Activated T-cell treated with anti-CD3 and anti-CD28 coated beads, Interleukin-2, amount 50 U/mL, for 72 hours (primary cell): Measurements from ENCODE around the gene CD320. TPM values are rescaled to one million over a fixed set of nuclear protein-coding genes. Genes with fewer than 3 reads are reported as not detected.
"Not testable (repeated sequence)": the region's sequence is repeated elsewhere in the genome, so short reads cannot be mapped to it uniquely, and the experiment has no call there.

Experiments used
- ATAC-seq, 2 donors: fragments of 150-1000 bp; cut with Tn5 transposase; replicated peaks in 1 of 2; 2 replicates each; pipeline ENCODE4 v1.10.0; 2021; ENCODE audit warnings: moderate library complexity in 2 of 2, mild to moderate bottlenecking in 1 of 2
- DNase-seq, 2 donors: peaks; one replicate each; pipeline ENCODE4 v3.0.0; 2021 to 2022; ENCODE audit warnings: mixed read lengths in 1 of 2
- H3K27ac Mint-ChIP-seq: one replicate; pipeline ENCODE4 v1.8.0; 2022; ENCODE audit warnings: mild to moderate bottlenecking, moderate library complexity, mixed read lengths
- H3K27me3 Mint-ChIP-seq: one replicate; pipeline ENCODE4 v1.8.0; 2022; ENCODE audit warnings: low read depth, mixed read lengths
- H3K36me3 Mint-ChIP-seq, 2 donors: one replicate each; pipeline ENCODE4 v1.8.0; 2022; ENCODE audit warnings: mixed read lengths in 2 of 2, mild to moderate bottlenecking in 1 of 2; ENCODE audit not compliant: insufficient read depth in 2 of 2
- H3K4me1 Mint-ChIP-seq: one replicate; pipeline ENCODE4 v1.8.0; 2022; ENCODE audit warnings: low read depth, mixed read lengths
- H3K4me3 Mint-ChIP-seq, 2 donors: one replicate each; pipeline ENCODE4 v1.8.0; 2022; ENCODE audit warnings: mild to moderate bottlenecking in 2 of 2, mixed read lengths in 2 of 2, moderate library complexity in 2 of 2
- H3K9me3 Mint-ChIP-seq, 2 donors: one replicate each; pipeline ENCODE4 v1.8.0; 2022; ENCODE audit warnings: mixed read lengths in 2 of 2
- total RNA-seq, 2 donors: library from RNA; stranded (reverse); gene quantifications; one replicate each; pipeline ENCODE4 v1.2.3, GENCODE V29; 2022

The CD320 gene
- total RNA-seq, 2 donors from 2014 or later = 32.0 to 38.9 TPM

GRCh38 chr19:8324186-8325050 is 16.3 kb upstream of the CD320 start:
- Mint-ChIP-seq H3K4me3 (no peak overlapping the region), H3K27ac (no peak overlapping the region), H3K4me1 (peaks cover 25% of the 10 kb centered on the region), H3K36me3 (peaks cover 7 to 16% of the 10 kb centered on the region in 2 donors), H3K27me3 (no peaks in the 10 kb centered on the region), H3K9me3 (no peaks in the 10 kb centered on the region)
- no peak for ATAC-seq
- DNase-seq = no peak

GRCh38 chr19:8323781-8324185 is 15.6 kb upstream of the CD320 start:
- Mint-ChIP-seq H3K27me3 (no peaks in the 10 kb centered on the region), H3K4me3 (peak overlapping the region; percentile 98 to 100), H3K27ac (no peak overlapping the region), H3K9me3 (no peaks in the 10 kb centered on the region), H3K4me1 (peaks cover 26% of the 10 kb centered on the region), H3K36me3 (peaks cover 7 to 16% of the 10 kb centered on the region in 2 donors)
- DNase-seq (no peak), ATAC-seq (no peak)

- H3K36me3 Mint-ChIP-seq = peaks cover 7 to 16% of the 10 kb centered on the region in 2 donors
- H3K27ac Mint-ChIP-seq = peak overlapping the region; percentile 98
- peak overlapping the region; percentile 98 to 100 for H3K4me3 Mint-ChIP-seq
These were observed 14.5 kb upstream of the CD320 start for GRCh38 chr19:8322638-8322997.

GRCh38 chr19:8321986-8322637 is 14.0 kb upstream of the CD320 start:
- H3K27me3 Mint-ChIP-seq = no peaks in the 10 kb centered on the region
- no peaks in the 10 kb centered on the region for H3K9me3 Mint-ChIP-seq
- ATAC-seq (no peak), DNase-seq (no peak)
- peak overlapping the region; percentile 98 for H3K27ac Mint-ChIP-seq
- H3K36me3 Mint-ChIP-seq = peaks cover 7 to 16% of the 10 kb centered on the region in 2 donors
- peak overlapping the region; percentile 98 to 100 for H3K4me3 Mint-ChIP-seq
- H3K4me1 Mint-ChIP-seq = peaks cover 26% of the 10 kb centered on the region

More at GRCh38 chr19:8322638-8322997, 14.5 kb upstream of the CD320 start:
- DNase-seq (no peak), ATAC-seq (no peak)
- no peaks in the 10 kb centered on the region for H3K27me3 Mint-ChIP-seq
- H3K9me3 Mint-ChIP-seq = no peaks in the 10 kb centered on the region
- H3K4me1 Mint-ChIP-seq = peaks cover 26% of the 10 kb centered on the region

GRCh38 chr19:8321067-8321985 is 13.2 kb upstream of the CD320 start, which contains the start of the genes NDUFA7 and RPS28:
NDUFA7 (minus strand) TSS chr19:8321375; CDS start chr19:8321358, 17 bp downstream.
RPS28 (plus strand) TSS chr19:8321496; CDS start chr19:8321531, 35 bp downstream.
- peak; percentile 93 to 94 for ATAC-seq
- DNase-seq = peak; percentile 97 to 98
- Mint-ChIP-seq H3K36me3 (peaks cover 7 to 16% of the 10 kb centered on the region in 2 donors), H3K9me3 (no peaks in the 10 kb centered on the region), H3K27me3 (no peaks in the 10 kb centered on the region), H3K27ac (peak within 1 kb of the TSS; percentile 98), H3K4me1 (peaks cover 26% of the 10 kb centered on the region), H3K4me3 (peak within 1 kb of the TSS; percentile 98 to 100)

GRCh38 chr19:8320564-8321066 is 12.5 kb upstream of the CD320 start:
- Mint-ChIP-seq H3K36me3 (peaks cover 9 to 16% of the 10 kb centered on the region in 2 donors), H3K27me3 (no peaks in the 10 kb centered on the region), H3K4me1 (peaks cover 26% of the 10 kb centered on the region), H3K27ac (peak overlapping the region; percentile 98), H3K9me3 (no peaks in the 10 kb centered on the region), H3K4me3 (peak overlapping the region; percentile 98 to 100)
- peak in 1 of 2 donors; percentile 22 for DNase-seq
- peak; percentile 3 to 4 for ATAC-seq

- no peaks in the 10 kb centered on the region for H3K9me3 Mint-ChIP-seq
- DNase-seq (no peak), ATAC-seq (no peak)
- peaks cover 12 to 16% of the 10 kb centered on the region in 2 donors for H3K36me3 Mint-ChIP-seq
- H3K4me3 Mint-ChIP-seq = peak overlapping the region; percentile 98 to 100
- peak overlapping the region; percentile 98 for H3K27ac Mint-ChIP-seq
- no peaks in the 10 kb centered on the region for H3K27me3 Mint-ChIP-seq
- peaks cover 26% of the 10 kb centered on the region for H3K4me1 Mint-ChIP-seq
These were observed 11.8 kb upstream of the CD320 start for GRCh38 chr19:8319807-8320520.

GRCh38 chr19:8318835-8319234 is 10.7 kb upstream of the CD320 start:
- not testable (repeated sequence) for H3K27ac Mint-ChIP-seq
- H3K4me1 Mint-ChIP-seq = peaks cover 22% of the 10 kb centered on the region

GRCh38 chr19:8316351-8317125 is 8.4 kb upstream of the CD320 start:
- peaks cover 14% of the 10 kb centered on the region for H3K4me1 Mint-ChIP-seq
- H3K4me3 Mint-ChIP-seq = no peak overlapping the region
- H3K36me3 Mint-ChIP-seq = peaks cover 7 to 8% of the 10 kb centered on the region in 2 donors
- no peak overlapping the region for H3K27ac Mint-ChIP-seq
- no peaks in the 10 kb centered on the region for H3K9me3 Mint-ChIP-seq
- ATAC-seq (no peak), DNase-seq (no peak)
- no peaks in the 10 kb centered on the region for H3K27me3 Mint-ChIP-seq

More at GRCh38 chr19:8318835-8319234, 10.7 kb upstream of the CD320 start:
- not testable (repeated sequence) for DNase-seq, H3K9me3 Mint-ChIP-seq, H3K27me3 Mint-ChIP-seq, ATAC-seq
- Mint-ChIP-seq H3K36me3 (peaks cover 12 to 16% of the 10 kb centered on the region in 2 donors), H3K4me3 (peak overlapping the region in 1 of 2 donors; percentile 14)

GRCh38 chr19:8314981-8315640 is 7.0 kb upstream of the CD320 start:
- ATAC-seq, H3K4me1 Mint-ChIP-seq, H3K9me3 Mint-ChIP-seq, H3K36me3 Mint-ChIP-seq, DNase-seq, H3K27ac Mint-ChIP-seq, H3K4me3 Mint-ChIP-seq, H3K27me3 Mint-ChIP-seq: not testable (repeated sequence)
